GM21825 (cell line): ENCODE results near the gene MICB.
"Not testable (repeated sequence)": the region's sequence is repeated elsewhere in the genome, so short reads cannot be mapped to it uniquely, and the experiment has no call there.

Source experiments
- ATAC-seq: cut with Tn5 transposase; IDR thresholded peaks from one replicate; pipeline ENCODE4 v1.9.1; 2021; ENCODE audit warnings: mild to moderate bottlenecking, moderate library complexity; ENCODE audit not compliant: unreplicated experiment

The MICB gene

GRCh38 chr6:31497531-31498476 lies at the start of gene MICB:
MICB (plus strand) TSS chr6:31498145; CDS start chr6:31498194, 49 bp downstream.
- ATAC-seq, result peak; percentile 47

GRCh38 chr6:31450751-31451150 lies 47.2 kb upstream of the MICB start:
- no peak for ATAC-seq

- ATAC-seq, result no peak
Measured at GRCh38 chr6:31452859-31453258, 45.1 kb upstream of the MICB start.

GRCh38 chr6:31453259-31453658 lies 44.7 kb upstream of the MICB start:
- ATAC-seq, result no peak

GRCh38 chr6:31459864-31460263 lies 38.1 kb upstream of the MICB start:
- not testable (repeated sequence) for ATAC-seq

- no peak for ATAC-seq
Measured at GRCh38 chr6:31460361-31461025, 37.5 kb upstream of the MICB start.

GRCh38 chr6:31462026-31462963 lies 35.6 kb upstream of the MICB start:
- ATAC-seq, result no peak

- ATAC-seq, result peak; percentile 88
Measured at GRCh38 chr6:31462964-31463870, 34.7 kb upstream of the MICB start.

GRCh38 chr6:31464252-31465184 lies 33.4 kb upstream of the MICB start:
- no peak for ATAC-seq

- no peak for ATAC-seq
Measured at GRCh38 chr6:31465185-31465536, 32.8 kb upstream of the MICB start.

GRCh38 chr6:31465718-31466117 lies 32.2 kb upstream of the MICB start:
- ATAC-seq, result no peak

- no peak for ATAC-seq
Measured at GRCh38 chr6:31466466-31466865, 31.5 kb upstream of the MICB start.

GRCh38 chr6:31467151-31467550 lies 30.8 kb upstream of the MICB start:
- no peak for ATAC-seq

GRCh38 chr6:31468311-31468710 lies 29.6 kb upstream of the MICB start:
- ATAC-seq, result no peak

GRCh38 chr6:31470801-31471200 lies 27.1 kb upstream of the MICB start:
- ATAC-seq, result no peak

- no peak for ATAC-seq
Measured at GRCh38 chr6:31471711-31472110, 26.2 kb upstream of the MICB start.

GRCh38 chr6:31472259-31472658 lies 25.7 kb upstream of the MICB start:
- ATAC-seq, result no peak

- no peak for ATAC-seq
Measured at GRCh38 chr6:31473244-31473643, 24.7 kb upstream of the MICB start.
